Uterus (tissue), 4 donors: ENCODE data around the gene KCNG1. TPM values are rescaled to one million over a fixed set of nuclear protein-coding genes. Genes with fewer than 3 reads are reported as not detected.

Experiments
- DNase-seq, 2 donors: peaks; one replicate each; pipeline ENCODE4 v3.0.0-alpha.2; 2019 to 2020
- H3K27ac ChIP-seq, 2 donors: fragments of 200-600 bp; sonication (generic); 1 replicate in 1 of 2; 2 replicates in 1 of 2; pipeline ENCODE4 v1.5.1; 2016 to 2018
- H3K27me3 ChIP-seq, 2 donors: fragments of 200-600 bp; sonication (generic); one replicate each; pipeline ENCODE4 v1.5.1; 2018 to 2019; ENCODE audit warnings: control low read depth in 1 of 2
- H3K36me3 ChIP-seq, 2 donors: fragments of 200-600 bp; sonication (generic); one replicate each; pipeline ENCODE4 v1.5.1; 2019; ENCODE audit warnings: control low read depth in 1 of 2
- H3K4me1 ChIP-seq, 2 donors: fragments of 200-600 bp; sonication (generic); one replicate each; pipeline ENCODE4 v1.5.1; 2018 to 2019; ENCODE audit warnings: control low read depth in 1 of 2
- H3K4me3 ChIP-seq, 2 donors: fragments of 200-600 bp; sonication (generic); 1 replicate in 1 of 2; 2 replicates in 1 of 2; pipeline ENCODE4 v1.5.1; 2018 to 2019; ENCODE audit warnings: mild to moderate bottlenecking in 1 of 2
- H3K9me3 ChIP-seq, 2 donors: fragments of 200-600 bp; sonication (generic); one replicate each; pipeline ENCODE4 v1.5.1; 2019; ENCODE audit warnings: control low read depth in 1 of 2
- POLR2A ChIP-seq, 2 donors: fragments of 450-650 bp; IDR thresholded peaks; one replicate each; pipeline ENCODE4 v1.6.1; 2016; ENCODE audit warnings: antibody characterized with exemption in 2 of 2, mild to moderate bottlenecking in 1 of 2, moderate library complexity in 1 of 2
- intact Hi-C: fragments of 100-400 bp; cut with DNase I; formaldehyde crosslinking; loops from one replicate; pipeline ENCODE4 v1.15.1; 2023; ENCODE audit warnings: low total_unique reads
- total RNA-seq, 4 donors: library from RNA; depleted of rRNA in 3 of 4; stranded (reverse); fragments of >200 nt in 3 of 4; gene quantifications; one replicate each; pipeline versions ENCODE4 v1.1.0 to v1.2.4, GENCODE V29; 2014 to 2023
- TF ChIP-seq, protein P1 (sequence below), 4 experiments: fragments of 200-600 bp in 2 of 4; fragments of 450-650 bp in 2 of 4; sonication (generic) in 2 of 4; IDR thresholded peaks; one replicate each; pipeline ENCODE4 v1.5.1; 2016 to 2019; ENCODE audit warnings: antibody characterized with exemption in 4 of 4, mild to moderate bottlenecking in 2 of 4, moderate library complexity in 1 of 4
- donor health status: DM: yes; HTN: yes; CAD: no.

The KCNG1 gene
- total RNA-seq, 4 donors from 2014 or later, result 0.88 to 109 (median 44.1) TPM

DNA sequence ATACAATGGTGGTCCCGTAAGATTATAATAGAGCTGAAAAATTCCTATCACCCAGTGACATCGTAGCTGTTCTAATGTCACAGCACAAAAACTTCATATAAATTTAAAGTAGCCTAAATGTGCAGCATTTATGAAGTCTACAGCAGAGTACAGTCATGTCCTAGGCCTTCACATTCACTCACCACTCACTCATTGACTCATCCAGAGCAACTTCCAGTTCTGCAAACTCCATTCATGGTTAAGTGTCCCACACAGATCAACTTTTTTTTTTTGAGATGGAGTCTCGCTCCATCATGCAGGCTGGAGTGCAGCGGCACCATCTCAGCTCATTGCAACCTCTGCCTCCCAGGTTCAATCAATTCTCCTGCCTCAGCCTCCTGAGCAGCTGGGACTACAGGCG lies 20.9 kb upstream of the KCNG1 start:
- no peaks in the 10 kb centered on the region for H3K4me1 ChIP-seq
- H3K27me3 ChIP-seq, result no peaks in the 10 kb centered on the region
- intact Hi-C loops, result no loop called here
- H3K9me3 ChIP-seq, result no peaks in the 10 kb centered on the region
- no peaks in the 10 kb centered on the region for H3K36me3 ChIP-seq
- TF ChIP-seq POLR2A (IDR thresholded peaks at IDR 0.05), result no peak
- TF ChIP-seq, protein P1, sequence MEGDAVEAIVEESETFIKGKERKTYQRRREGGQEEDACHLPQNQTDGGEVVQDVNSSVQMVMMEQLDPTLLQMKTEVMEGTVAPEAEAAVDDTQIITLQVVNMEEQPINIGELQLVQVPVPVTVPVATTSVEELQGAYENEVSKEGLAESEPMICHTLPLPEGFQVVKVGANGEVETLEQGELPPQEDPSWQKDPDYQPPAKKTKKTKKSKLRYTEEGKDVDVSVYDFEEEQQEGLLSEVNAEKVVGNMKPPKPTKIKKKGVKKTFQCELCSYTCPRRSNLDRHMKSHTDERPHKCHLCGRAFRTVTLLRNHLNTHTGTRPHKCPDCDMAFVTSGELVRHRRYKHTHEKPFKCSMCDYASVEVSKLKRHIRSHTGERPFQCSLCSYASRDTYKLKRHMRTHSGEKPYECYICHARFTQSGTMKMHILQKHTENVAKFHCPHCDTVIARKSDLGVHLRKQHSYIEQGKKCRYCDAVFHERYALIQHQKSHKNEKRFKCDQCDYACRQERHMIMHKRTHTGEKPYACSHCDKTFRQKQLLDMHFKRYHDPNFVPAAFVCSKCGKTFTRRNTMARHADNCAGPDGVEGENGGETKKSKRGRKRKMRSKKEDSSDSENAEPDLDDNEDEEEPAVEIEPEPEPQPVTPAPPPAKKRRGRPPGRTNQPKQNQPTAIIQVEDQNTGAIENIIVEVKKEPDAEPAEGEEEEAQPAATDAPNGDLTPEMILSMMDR (IDR thresholded peaks at IDR 0.05), result no peak
- H3K27ac ChIP-seq, result no peak overlapping the region
- no peak for DNase-seq
- no peak overlapping the region for H3K4me3 ChIP-seq

DNA sequence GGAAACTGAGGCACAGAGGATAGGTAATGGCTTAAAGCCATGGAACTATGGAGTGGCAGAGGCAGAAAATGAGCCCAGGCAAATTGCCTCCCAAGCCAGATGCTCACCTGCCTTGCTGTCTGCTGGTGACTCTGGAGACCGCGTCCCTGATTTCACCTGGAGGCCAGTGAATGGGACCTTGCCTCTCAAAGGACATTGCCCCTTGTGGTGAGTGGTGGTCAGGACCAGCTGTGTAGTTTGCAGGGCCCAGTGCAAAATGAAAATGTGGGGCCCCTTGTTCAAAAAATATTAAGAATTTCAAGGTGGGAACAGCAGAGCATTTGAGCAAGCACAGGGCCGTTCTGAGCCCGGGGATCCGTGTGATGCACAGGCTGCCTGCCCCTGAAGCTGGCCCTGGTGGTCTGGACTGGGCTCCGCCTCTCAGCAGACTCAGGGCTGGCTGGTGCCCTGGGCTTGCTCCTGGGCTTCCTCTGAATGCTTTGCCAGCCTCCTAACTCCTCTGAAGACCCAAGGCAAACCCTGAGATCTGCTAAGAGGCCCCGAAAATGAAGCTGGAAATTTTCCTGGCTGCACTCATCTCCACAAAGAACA lies 19.8 kb upstream of the KCNG1 start:
- H3K4me1 ChIP-seq, result no peaks in the 10 kb centered on the region
- no peaks in the 10 kb centered on the region for H3K36me3 ChIP-seq
- intact Hi-C loops, result no loop called here
- no peak overlapping the region for H3K4me3 ChIP-seq
- H3K9me3 ChIP-seq, result no peaks in the 10 kb centered on the region
- H3K27ac ChIP-seq, result no peak overlapping the region
- H3K27me3 ChIP-seq, result no peaks in the 10 kb centered on the region
- TF ChIP-seq, protein P1 (IDR thresholded peaks at IDR 0.05), result no peak
- TF ChIP-seq POLR2A (IDR thresholded peaks at IDR 0.05), result no peak
- no peak for DNase-seq

DNA sequence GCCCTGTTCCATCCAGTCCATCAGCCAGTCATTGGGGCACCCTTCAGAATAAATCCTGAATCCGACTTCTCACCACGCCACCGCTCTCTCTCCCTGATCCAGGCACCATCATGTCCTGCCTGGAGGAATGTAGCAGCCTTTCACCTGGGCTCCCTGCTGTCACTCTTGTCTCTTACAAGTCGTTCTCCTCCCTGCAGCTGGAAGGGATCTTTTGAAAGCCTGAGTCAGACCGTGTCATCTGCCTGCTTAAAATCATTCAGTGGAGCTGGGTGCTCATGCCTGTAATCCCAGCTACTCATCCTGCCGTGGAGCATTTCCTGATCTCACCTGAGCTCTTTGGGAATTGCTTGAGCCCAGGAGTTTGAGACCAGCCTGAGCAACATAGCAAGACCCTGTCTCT lies 19.2 kb upstream of the KCNG1 start:
- H3K9me3 ChIP-seq, result no peaks in the 10 kb centered on the region
- intact Hi-C loops, result no loop called here
- no peaks in the 10 kb centered on the region for H3K36me3 ChIP-seq
- TF ChIP-seq, protein P1 (IDR thresholded peaks at IDR 0.05), result no peak
- no peak for TF ChIP-seq POLR2A (IDR thresholded peaks at IDR 0.05)
- no peak overlapping the region for H3K4me3 ChIP-seq
- no peaks in the 10 kb centered on the region for H3K27me3 ChIP-seq
- DNase-seq, result no peak
- no peak overlapping the region for H3K27ac ChIP-seq
- no peaks in the 10 kb centered on the region for H3K4me1 ChIP-seq

DNA sequence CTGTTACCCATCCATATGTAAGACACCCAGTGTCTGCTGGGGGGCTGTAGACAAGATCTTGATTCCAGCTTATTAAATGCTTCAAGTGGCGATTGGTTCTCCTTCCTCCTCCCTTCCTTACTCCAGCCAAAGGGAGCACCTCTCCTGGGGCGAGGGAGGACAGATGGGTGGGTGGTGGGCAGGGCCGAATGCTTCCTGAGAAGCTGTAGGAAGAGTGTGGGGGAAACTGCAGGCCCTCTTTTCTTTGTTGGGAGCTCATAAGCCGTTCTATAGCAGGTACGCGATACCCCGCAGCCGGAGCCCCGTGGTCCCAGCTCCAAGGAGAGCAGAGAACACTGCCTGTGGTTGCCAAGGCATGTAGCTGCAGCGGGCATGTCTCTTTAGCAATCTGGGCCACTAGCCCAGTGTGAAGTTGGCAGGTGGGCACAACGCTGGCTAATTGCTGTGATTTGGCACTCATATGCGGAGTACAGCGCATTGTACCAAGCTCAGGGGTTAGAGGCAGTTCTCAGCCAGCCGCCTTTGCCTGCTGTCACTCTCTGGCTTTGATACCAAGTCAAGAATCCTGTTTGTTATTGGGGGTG lies 14.7 kb upstream of the KCNG1 start:
- Histone ChIP-seq H3K27ac (no peak overlapping the region), H3K9me3 (no peaks in the 10 kb centered on the region), H3K36me3 (no peaks in the 10 kb centered on the region), H3K4me1 (no peaks in the 10 kb centered on the region), H3K27me3 (no peaks in the 10 kb centered on the region), H3K4me3 (no peak overlapping the region)
- intact Hi-C loops, result no loop called here
- TF ChIP-seq, protein P1 (IDR thresholded peaks at IDR 0.05), result no peak
- no peak for TF ChIP-seq POLR2A (IDR thresholded peaks at IDR 0.05)
- no peak for DNase-seq

DNA sequence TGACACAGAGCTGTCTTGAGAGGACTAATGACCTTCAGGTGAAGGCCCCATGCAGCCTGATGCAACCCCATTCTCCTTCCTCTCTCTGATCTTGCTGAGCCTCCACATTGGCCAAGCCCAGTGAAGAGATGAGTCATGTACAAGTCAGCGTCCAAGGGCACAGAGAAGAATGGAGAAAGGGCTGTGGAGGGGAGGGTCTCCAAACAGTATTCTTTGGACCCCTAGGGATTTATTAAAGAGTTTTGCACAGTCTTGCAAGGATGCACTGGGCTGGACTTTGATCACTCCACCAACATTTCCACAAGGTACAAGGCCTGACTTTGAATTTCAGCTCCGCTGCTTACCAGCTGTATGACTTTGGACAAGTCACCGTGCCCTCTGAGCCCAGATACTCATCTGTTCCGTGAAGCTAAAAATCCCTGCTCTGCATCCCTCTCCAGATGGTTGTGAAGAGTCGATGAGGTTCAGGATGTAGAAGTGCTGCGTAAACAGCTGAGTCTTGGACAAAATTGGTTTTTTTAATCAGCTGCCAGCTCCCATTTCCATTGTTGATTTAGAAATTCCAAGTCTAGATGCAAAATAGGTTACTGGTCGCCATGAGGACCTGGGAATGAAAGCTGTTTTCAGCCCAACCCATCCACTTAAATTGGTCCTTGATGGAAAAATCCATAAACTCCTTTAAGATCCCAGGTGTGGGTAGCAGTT lies 14.1 kb upstream of the KCNG1 start:
- DNase-seq, result no peak
- TF ChIP-seq POLR2A (IDR thresholded peaks at IDR 0.05), result no peak
- TF ChIP-seq, protein P1 (IDR thresholded peaks at IDR 0.05), result no peak
- no peaks in the 10 kb centered on the region for H3K9me3 ChIP-seq
- H3K36me3 ChIP-seq, result no peaks in the 10 kb centered on the region
- intact Hi-C loops, result no loop called here
- H3K4me3 ChIP-seq, result no peak overlapping the region
- no peaks in the 10 kb centered on the region for H3K27me3 ChIP-seq
- H3K4me1 ChIP-seq, result no peaks in the 10 kb centered on the region
- H3K27ac ChIP-seq, result no peak overlapping the region
